Peyer's patch (tissue), 4 donors: ENCODE results near the gene THADA. TPM values are rescaled to one million over a fixed set of nuclear protein-coding genes. Genes with fewer than 3 reads are reported as not detected.

ENCODE experiments used
- DNase-seq, 3 donors: peaks; one replicate each; pipeline ENCODE4 v3.0.0-alpha.2; 2017 to 2019
- H3K27ac ChIP-seq, 4 donors: fragments of 200-600 bp; sonication (generic); one replicate each; pipeline ENCODE4 v1.5.1; 2016 to 2019
- H3K27me3 ChIP-seq, 2 donors: fragments of 200-600 bp; sonication (generic); one replicate each; pipeline ENCODE4 v1.5.1; 2019
- H3K36me3 ChIP-seq, 3 donors: fragments of 200-600 bp; sonication (generic); one replicate each; pipeline ENCODE4 v1.5.1; 2016 to 2019
- H3K4me1 ChIP-seq, 4 donors: fragments of 200-600 bp; sonication (generic); one replicate each; pipeline ENCODE4 v1.5.1; 2016 to 2019
- H3K4me3 ChIP-seq, 4 donors: fragments of 200-600 bp; sonication (generic); 1 replicate in 3 of 4; 2 replicates in 1 of 4; pipeline ENCODE4 v1.5.1; 2016 to 2019; ENCODE audit warnings: mild to moderate bottlenecking in 1 of 4
- H3K9me3 ChIP-seq, 4 donors: fragments of 200-600 bp; sonication (generic); one replicate each; pipeline ENCODE4 v1.5.1; 2016 to 2019; ENCODE audit warnings: mild to moderate bottlenecking in 1 of 4
- POLR2A ChIP-seq, 2 donors: fragments of 450-650 bp; IDR thresholded peaks; one replicate each; pipeline ENCODE4 v1.5.1; 2017; ENCODE audit warnings: antibody characterized with exemption in 2 of 2, mild to moderate bottlenecking in 2 of 2, moderate library complexity in 2 of 2
- total RNA-seq, 4 donors: library from RNA; depleted of rRNA; stranded (reverse); fragments of >200 nt; gene quantifications; one replicate each; pipeline ENCODE4 v1.1.0, GENCODE V29; 2016
- TF ChIP-seq, protein P1 (sequence below), 6 experiments: fragments of 450-650 bp in 4 of 6; fragments of 200-600 bp in 2 of 6; sonication (generic) in 1 of 6; IDR thresholded peaks; one replicate each; pipeline ENCODE4 v1.5.1; 2017 to 2019; ENCODE audit warnings: antibody characterized with exemption in 6 of 6, mild to moderate bottlenecking in 3 of 6, moderate library complexity in 1 of 6

Gene THADA
- total RNA-seq, 4 donors from 2014 or later: 19.3 to 76.7 (median 26.3) TPM

DNA sequence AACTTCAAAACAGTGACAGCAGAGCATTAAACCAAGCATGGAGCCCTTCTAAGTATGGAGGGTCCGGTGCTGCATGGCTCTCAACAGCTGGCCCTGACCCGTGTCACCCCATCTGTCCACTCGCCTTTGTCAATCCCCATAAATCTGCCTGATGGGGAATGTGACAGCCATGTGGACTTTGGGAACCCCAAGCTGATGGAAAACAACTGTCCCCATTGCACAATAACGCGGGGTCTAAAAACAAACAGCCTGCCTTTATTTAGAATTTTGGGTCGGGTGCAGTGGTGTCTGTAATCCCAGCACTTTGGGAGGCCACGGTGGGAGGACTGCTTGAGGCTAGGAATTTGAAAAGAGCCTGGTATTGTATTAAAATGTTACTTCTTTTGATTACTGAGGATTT, 17.1 kb upstream of the THADA start:
- no peaks in the 10 kb centered on the region for H3K27me3 ChIP-seq
- no peaks in the 10 kb centered on the region for H3K36me3 ChIP-seq
- H3K4me3 ChIP-seq: no peak overlapping the region
- no peak for DNase-seq
- H3K27ac ChIP-seq: peak overlapping the region in 2 of 4 donors; percentile 22 to 33
- H3K4me1 ChIP-seq: peaks cover 0 to 7% (median 0%) of the 10 kb centered on the region in 4 donors
- TF ChIP-seq POLR2A (IDR thresholded peaks at IDR 0.05): no peak
- TF ChIP-seq, protein P1, sequence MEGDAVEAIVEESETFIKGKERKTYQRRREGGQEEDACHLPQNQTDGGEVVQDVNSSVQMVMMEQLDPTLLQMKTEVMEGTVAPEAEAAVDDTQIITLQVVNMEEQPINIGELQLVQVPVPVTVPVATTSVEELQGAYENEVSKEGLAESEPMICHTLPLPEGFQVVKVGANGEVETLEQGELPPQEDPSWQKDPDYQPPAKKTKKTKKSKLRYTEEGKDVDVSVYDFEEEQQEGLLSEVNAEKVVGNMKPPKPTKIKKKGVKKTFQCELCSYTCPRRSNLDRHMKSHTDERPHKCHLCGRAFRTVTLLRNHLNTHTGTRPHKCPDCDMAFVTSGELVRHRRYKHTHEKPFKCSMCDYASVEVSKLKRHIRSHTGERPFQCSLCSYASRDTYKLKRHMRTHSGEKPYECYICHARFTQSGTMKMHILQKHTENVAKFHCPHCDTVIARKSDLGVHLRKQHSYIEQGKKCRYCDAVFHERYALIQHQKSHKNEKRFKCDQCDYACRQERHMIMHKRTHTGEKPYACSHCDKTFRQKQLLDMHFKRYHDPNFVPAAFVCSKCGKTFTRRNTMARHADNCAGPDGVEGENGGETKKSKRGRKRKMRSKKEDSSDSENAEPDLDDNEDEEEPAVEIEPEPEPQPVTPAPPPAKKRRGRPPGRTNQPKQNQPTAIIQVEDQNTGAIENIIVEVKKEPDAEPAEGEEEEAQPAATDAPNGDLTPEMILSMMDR (IDR thresholded peaks at IDR 0.05): no peak
- H3K9me3 ChIP-seq: no peaks in the 10 kb centered on the region

- no peaks in the 10 kb centered on the region for H3K36me3 ChIP-seq
- H3K27me3 ChIP-seq: no peaks in the 10 kb centered on the region
Measured at GRCh38 chr2:43611987-43612894, 16.4 kb upstream of the THADA start.

GRCh38 chr2:43610361-43610760, 14.5 kb upstream of the THADA start:
- Histone ChIP-seq H3K36me3 (no peaks in the 10 kb centered on the region), H3K4me1 (peaks cover 0 to 7% (median 0%) of the 10 kb centered on the region in 4 donors), H3K27ac (no peak overlapping the region), H3K27me3 (no peaks in the 10 kb centered on the region), H3K9me3 (no peaks in the 10 kb centered on the region), H3K4me3 (no peak overlapping the region)
- TF ChIP-seq POLR2A (IDR thresholded peaks at IDR 0.05): no peak
- TF ChIP-seq, protein P1 (IDR thresholded peaks at IDR 0.05): no peak
- DNase-seq: no peak

More at GRCh38 chr2:43611987-43612894, 16.4 kb upstream of the THADA start:
- Histone ChIP-seq H3K27ac (peak overlapping the region in 2 of 4 donors; percentile 22 to 33), H3K4me3 (no peak overlapping the region), H3K9me3 (no peaks in the 10 kb centered on the region), H3K4me1 (peaks cover 0 to 7% (median 0%) of the 10 kb centered on the region in 4 donors)
- TF ChIP-seq, protein P1 (IDR thresholded peaks at IDR 0.05): peak; percentile 57 to 75 (median 70)
- no peak for TF ChIP-seq POLR2A (IDR thresholded peaks at IDR 0.05)
- peak; percentile 59 to 89 (median 59) for DNase-seq

GRCh38 chr2:43609290-43609918, 13.6 kb upstream of the THADA start:
- Histone ChIP-seq H3K36me3 (no peaks in the 10 kb centered on the region), H3K4me3 (no peak overlapping the region), H3K27me3 (no peaks in the 10 kb centered on the region), H3K4me1 (peaks cover 0 to 7% (median 0%) of the 10 kb centered on the region in 4 donors), H3K27ac (peak overlapping the region in 1 of 4 donors; percentile 30), H3K9me3 (no peaks in the 10 kb centered on the region)
- DNase-seq: peak in 2 of 3 donors; percentile 22 to 67
- TF ChIP-seq, protein P1 (IDR thresholded peaks at IDR 0.05): peak; percentile 38 to 78 (median 72)
- TF ChIP-seq POLR2A (IDR thresholded peaks at IDR 0.05): no peak

DNA sequence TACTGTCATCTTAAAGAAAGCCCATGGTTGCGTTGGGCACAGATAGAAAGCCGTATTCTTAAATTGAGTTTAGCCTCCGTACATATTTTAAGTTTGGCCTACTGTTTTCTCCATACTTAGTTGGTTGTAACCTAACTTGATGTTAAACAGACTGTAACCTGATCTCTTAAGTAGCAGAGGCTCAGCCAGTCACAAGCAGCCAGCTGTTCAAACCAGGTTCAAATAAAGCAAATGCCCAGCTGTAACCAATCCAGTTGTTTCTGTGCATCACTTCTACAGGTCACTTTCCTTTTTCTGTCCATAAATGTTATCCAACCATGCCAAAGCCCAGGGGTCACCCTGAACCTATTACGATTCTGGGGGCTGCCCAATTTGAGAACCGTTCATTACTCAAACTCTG, 10.0 kb upstream of the THADA start:
- TF ChIP-seq, protein P1 (IDR thresholded peaks at IDR 0.05): no peak
- no peak for TF ChIP-seq POLR2A (IDR thresholded peaks at IDR 0.05)
- H3K9me3 ChIP-seq: no peaks in the 10 kb centered on the region
- DNase-seq: no peak

More for the DNA sequence above, 10.0 kb upstream of the THADA start:
- Histone ChIP-seq H3K27ac (no peak overlapping the region), H3K4me1 (no peaks in the 10 kb centered on the region), H3K4me3 (no peak overlapping the region), H3K27me3 (no peaks in the 10 kb centered on the region), H3K36me3 (no peaks in the 10 kb centered on the region)
